ENCODE data around the gene CTDNEP1.
A peak's percentile ranks its signal among the peaks of the same experiment; 100 is the strongest.
"Not testable (repeated sequence)": the region's sequence is repeated elsewhere in the genome, so short reads cannot be mapped to it uniquely, and the experiment has no call there.

CTDNEP1 gene

DNA sequence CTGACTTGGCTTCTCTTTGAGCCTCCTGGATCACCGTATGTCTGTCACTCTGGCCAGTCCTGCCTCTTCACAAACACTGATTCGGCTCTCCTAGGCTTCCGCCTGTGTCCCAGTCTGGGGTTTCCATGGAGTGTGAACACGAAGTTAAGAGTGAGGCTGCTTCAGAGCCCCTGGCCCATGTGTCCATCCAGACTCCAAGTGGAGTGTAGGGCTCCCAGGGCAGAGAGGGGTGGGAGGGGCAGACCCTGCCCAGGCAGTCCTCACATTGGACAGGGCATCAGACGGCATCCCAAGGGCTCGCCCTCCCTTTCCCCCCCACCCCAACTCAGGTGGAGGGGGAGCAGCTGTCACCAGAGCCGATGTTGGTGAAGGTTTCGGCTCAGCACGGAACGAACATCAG lies 7.7 kb downstream of the CTDNEP1 start:
- not testable (repeated sequence) for DNase-seq

DNA sequence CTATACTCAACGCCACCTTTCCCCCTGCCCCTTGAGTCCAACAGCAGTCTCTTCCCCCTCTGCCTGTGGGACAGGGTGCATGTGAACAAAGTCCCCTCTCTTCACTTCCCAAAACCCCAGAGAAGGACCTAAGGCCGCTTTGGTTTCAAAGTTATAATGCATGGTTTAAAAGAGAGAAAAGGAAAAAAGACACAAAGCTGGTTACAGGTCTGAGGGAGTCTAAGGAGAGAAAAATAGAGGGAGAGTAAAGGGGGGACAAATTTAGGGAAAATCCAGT lies 8.1 kb downstream of the CTDNEP1 start:
- DNase-seq: no peak

DNA sequence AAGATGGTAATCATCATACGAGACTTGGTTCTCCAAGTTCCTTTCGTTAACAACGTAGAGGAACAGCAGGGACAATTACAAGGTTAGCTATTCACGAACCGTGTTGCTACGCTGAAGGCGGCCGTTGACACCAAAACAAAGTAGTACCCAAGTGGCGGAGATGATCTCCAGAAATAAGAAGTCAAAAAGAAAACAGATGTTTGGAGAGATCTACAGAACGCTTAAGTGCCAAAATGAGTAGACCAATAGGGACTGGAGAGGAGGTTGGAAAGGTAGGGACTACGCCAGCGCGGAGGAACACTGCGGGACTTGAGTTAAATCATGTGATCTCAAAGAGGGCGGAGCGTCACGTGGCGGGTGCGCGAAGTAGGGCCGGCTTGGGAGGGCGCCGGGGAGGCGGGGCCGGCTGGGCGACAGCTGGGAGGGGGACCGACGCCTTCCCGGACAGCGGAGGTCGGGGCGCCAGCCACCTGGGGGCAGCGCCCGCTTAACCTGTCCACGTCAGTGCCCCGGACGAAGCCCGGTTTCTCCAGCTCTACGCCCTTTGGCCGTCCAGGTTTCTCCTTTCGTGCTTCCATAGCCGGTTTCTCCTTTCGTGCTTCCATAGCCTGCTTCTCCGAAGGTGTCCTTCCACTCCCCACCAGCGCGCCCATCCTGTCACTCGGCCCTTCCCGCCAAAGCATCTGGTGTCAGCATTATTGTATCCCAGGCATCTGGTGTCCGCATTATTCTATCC lies 8.6 kb downstream of the CTDNEP1 start:
- peak; percentile 93 for DNase-seq

DNA sequence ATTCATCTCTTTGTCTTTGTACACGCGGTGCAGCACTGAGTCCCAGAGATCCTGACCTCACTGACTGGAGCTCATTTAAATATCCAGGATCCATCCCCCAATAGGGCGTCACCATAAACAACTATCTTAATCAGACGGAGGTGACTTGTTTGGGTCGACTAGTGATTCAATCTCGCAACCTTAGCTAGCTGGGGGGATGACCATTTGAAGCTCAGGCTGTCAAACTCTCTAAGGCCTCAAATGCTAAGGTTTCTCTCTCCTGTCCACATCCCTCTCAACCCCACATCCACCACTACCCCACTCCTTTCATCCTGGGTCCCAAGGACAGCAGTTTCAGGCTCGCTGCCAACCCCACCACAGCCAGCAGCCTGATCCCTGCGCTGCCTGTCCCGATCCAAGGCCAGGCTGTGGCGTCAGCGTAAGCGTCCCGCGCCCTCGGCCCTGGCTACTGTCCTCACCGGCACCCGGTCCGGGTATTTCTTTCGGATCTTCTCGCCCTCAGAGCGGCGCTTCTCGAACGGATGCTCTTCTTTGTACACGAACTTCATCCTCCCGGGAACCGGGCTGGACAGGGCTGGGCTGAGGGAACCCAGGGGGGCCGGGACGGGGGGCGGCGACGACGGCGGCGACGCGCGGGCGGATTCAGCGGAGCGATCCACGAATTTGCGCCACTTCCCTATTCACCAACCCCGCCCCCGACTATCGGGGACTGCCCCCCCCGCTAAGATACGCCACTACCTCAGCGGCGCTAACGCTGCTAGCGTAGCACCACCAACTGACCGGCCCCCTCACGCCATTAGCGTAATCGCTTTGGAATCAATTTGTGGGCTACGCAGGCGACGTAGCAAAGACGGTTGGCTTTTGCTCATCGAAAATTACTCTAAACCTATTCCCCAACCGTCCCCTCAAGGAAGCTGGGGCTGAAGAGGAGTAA lies 9.5 kb downstream of the CTDNEP1 start, which contains the start of gene GABARAP:
GABARAP (minus strand) TSS at position 667 of the 934 bp plus-strand sequence; CDS start at position 548, 119 bp downstream.
- peak; percentile 90 for DNase-seq

DNA sequence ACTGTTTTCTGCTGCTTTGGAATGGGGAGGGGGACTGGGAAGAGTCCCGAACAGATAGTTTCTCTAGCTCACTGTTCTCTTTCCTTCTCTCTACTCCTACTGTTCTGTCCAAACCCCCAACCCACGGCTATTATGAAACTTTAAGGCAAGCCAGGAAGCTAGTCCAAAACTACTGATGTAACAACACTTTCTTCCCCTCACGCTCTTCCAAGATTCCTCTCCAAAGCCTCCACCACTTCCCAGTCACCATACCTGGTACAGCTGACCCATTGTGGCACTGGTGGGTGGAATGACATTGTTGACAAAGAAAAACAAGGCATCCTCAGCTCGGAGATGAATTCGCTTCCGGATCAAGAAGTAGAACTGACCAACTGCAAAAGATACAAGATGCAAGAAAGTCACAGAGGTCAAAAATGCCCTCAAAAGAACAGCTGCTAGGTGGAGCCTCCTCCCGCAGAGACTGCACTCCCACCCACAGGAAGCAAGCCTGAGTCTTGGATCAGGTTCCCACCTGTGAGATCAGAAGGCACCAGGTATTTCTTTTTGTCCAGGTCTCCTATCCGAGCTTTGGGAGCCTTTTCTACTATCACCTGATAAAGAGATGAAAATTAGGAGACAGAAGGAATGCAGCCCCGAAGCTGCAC lies 10.3 kb downstream of the CTDNEP1 start:
- no peak for DNase-seq

DNA sequence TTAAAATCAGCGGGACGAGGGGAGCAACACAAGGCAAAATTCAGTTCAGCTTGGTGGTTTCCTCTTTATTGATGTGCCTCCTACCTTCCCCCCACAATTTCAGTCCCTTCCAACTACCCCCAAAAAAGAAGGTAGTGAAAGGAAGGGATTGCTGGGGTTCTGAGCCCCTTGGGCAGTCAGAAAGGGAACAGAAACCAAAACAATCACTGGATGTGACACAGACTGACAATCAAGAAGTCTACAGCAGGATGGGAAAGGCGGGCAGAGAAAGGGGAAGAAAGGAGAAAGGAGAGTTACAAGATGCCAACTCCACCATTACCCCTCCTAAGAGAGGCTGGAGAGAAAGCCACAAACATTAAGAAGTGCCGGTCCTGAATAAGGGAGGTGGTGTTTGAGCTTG lies 11.2 kb downstream of the CTDNEP1 start:
- DNase-seq: no peak

DNA sequence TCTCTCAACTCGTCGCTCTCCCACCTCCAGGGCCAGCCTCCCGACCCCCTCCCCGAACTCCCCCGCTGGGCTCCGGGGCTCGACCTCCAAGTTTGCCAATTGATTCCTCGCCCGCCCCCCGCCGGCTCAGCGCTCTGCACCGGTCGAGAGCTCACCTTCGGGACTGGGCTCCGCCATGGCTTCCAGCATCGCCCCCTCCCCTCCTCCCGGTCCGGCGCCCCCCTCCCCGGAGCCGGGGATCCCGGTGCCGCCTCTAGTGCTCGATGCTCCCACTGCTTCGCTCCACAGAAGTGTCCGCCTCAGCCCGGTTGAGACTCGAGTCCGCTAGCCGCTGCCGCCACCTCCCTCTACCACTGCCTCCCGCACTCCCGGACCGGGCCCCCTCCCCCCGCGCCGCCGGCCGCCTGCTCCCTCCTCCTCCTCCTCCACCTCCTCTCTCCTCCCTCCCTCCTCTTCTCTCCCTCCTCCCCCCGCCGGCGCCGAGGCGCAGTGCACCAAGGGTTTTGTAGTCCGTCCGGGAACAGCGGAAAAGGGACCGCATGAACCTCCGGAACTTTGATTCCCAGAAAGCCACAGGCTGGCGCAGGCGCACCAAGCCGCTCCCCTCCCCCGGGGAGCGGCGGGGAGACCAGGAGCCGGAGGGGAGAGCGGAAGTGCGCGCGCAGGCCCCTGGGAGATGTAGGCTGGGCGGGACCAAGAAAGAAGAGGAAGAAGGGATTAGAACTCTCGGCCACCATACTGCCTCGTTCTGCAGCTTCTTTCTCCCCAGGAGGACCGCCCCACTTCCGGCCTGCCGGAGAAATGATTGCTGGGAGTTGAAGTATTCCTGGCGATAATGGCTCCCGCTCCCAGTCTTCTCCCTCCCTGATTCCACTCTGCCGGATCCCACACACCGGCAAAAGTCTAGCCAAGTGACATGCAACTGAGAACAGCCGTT lies 12.2 kb downstream of the CTDNEP1 start, which contains the start of gene PHF23:
PHF23 (minus strand) TSS at position 367 of the 937 bp plus-strand sequence; CDS start at position 189, 178 bp downstream.
- peak; percentile 99 for DNase-seq

DNA sequence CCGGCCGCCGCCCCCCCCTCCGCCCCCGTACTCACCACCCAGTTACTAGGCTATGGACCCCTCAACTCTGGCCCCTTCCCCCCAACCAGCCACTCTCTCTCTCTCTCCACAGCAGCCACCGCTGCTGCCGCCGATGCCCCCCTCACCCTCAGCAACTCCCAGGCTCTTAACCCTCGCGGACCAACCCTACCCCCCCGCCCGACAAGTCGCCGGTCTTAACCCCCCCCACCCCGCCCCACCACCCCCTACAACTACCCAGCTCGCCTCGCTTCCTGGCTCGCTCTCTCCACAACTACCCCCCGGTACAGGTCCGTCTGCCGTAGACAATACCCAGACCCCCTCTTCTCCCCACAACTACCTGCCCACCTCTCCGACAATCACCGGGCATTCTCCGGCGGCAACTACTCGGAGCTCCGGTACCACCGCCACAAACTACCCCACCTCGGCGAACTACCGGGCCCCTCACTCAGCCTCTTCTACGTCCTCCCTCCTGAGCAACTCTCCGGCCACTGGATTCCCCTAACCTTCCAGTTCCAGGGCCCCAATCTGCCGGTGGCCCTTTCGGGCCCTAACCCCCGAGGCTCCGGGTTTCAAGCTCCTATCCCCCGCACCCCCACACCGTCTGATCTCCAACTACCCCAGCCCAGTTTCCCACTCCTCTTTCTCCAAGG lies 13.0 kb downstream of the CTDNEP1 start:
- DNase-seq: no peak

DNA sequence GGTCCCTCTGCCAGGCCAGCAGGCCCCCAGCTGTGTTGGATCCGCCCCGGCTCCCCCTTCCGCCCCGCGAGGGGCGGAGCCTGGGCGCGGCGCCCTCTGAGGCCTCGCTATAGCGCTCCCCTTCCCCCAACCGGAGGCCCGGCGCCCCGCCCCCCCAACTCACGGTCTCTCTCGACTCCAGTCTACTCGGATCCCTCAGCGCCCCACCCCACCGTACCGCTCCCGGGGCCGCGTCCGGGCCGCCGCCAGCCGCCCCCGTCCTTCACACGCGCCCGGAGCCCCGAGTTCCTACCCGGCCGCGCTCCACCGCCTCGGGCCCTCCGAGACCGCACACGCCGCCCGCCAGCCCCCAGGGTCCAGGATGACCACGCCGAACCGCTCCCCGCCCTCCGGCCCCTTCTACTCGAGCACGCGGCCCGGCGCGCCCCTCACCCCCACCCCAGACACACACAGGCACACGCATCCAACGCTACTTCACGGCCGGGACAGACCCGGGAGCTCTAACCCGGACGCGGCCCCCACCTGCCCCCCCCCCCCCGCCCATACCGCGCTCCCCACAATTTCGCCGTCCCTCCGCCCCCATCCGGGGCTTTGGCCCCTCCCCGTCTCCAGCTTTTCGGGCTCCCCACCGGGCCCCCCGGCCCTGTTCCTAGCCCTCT lies 13.6 kb downstream of the CTDNEP1 start:
- DNase-seq: peak; percentile 9

DNA sequence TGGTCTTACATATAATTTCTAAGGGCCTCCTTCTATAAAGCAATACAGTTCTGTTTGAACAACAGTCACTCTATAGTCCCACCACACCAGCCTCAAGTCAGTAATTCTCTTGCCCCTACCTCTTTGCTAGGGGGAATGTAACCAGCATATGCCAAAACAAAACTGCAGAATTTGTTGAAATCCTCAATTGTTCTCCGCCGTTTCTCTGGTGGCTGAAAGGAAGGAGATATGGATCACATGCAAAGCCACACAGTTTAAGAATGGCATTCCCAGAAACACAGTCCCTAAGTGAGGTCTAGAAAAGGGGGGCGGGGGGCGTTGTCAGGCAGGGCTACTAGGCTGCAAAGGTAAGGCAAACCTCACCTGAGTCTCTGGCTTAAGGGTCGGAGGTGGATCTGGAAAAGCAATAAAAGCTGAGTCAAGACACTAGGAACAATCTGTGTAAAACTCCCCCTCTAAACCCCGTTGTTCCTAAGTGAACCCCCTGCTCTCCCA lies 14.2 kb downstream of the CTDNEP1 start:
- no peak for DNase-seq

DNA sequence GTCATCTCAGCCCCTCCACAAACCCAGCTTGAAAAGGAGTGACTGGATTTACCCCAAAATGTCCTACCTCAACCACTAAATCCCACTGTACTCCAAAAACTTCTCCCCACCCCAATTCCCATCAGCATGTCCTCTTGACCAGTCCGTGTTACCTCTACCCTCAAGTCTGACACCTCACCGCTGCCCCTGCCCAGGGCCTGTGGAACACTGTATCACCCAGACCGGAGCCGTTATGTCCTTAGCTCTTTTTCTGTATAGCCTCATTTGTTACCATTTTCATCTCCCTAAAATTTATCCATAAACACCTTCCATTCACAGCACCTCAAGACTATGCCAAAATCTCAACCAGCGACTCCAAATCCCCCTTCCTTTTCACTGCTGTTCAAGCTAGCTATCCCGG lies 14.7 kb downstream of the CTDNEP1 start:
- DNase-seq: no peak

DNA sequence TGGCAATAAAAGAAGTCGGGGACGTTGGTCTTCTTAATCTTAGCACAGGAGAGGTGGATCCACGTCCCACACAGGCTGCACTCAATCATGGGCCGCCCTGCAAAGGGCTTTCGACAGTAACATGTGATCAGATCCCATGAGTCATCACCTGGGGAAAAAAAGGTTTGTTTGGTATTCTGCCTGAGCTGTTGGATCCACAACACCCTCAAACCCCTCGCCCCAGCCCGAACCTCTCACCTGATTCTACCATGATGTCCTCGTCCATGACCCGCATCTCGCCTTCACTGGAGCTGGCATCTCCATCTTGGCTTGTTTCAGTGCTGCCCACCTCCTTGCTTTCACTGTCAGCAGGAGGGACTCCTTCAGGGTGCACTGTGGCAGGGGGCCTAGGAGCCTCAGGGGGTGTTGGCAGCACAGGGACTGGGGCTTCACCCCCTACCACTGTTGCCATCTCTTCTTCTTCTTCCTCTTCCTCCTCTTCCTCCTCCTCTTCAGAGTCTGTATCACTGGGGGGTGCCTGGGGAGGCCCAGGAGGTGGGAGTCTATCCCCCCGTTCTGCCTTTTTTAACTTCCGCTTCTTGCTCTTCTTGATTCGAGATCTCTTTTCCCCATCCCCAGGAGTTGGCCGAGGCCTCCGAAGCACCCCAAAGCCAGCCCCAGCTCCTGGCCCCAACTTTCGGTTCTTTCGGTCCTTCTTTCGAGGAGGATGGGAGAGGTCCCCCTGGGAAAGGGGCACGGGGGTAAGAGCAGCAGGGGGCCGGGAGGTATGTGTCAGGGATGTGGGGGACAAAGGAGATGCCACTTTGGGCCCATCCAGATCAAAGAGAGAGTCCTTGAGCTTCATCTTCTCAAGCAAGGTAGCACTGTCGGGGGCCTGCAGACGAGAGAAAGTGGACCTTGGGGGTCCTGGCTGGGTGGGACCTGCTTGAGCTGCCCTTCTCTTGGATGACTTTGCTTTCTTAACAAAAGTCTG lies 15.6 kb downstream of the CTDNEP1 start:
- no peak for DNase-seq

DNA sequence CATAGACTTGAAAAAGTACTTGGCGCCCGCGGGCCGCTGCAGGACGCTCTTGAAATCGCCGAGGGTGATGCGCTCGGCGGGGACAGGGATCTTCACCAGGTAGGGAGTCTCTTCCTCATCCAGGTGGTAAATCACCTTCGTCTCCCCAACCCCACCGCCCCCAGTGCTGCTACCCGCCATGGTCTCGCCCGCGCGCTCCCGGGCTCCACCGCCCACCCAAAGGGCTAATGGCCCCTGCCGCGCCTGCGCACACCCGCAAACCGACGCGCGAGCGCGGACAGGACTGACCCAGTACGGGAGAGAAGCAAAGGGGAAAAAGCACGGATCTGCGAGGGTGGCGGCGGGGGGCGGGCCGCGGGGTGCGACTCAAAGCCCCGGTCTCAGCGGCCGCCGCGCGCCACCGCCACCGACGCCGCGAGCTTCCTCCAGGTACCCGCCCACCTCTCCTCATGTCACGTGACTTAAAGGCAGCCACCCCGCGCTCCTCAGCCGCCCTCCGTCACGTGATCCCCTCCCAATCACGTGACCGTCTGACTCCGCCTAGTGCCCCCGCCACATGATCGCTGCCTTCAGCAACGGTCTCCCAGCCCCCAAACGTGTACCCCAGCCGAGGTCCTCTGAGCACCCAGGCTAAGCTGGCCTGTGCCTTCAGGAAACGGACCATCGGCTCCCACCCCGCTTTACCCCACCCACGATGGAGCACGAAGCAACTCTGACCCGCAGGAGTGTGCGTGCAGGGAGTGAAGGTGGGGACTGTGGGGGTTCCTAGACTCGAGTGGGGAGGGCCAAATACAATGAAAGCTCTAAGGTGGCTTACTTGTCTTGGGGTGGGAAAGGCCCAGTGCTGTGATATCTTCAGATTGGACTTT lies 17.2 kb downstream of the CTDNEP1 start, which contains the start of gene DVL2:
DVL2 (minus strand) TSS at position 435 of the 869 bp plus-strand sequence; CDS start at position 180, 255 bp downstream.
- peak; percentile 89 for DNase-seq

DNA sequence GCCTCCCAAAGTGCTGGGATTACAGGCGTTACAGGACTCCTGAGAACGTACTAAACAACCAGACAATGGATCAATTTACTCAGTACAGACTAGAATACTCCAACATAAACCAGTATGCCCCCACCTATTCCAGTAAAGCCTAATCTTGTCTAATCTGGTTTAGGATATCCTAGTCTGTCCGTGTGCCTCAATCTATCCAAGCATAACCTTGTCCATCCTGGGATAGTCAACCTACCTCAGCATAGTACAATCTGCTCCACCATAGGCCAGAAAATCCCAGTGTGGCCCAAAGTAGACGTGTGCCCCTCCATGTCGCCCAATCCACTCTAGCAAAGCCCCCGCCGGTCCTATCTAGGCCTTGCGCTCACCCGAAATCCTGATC lies 17.8 kb downstream of the CTDNEP1 start:
- no peak for DNase-seq

DNA sequence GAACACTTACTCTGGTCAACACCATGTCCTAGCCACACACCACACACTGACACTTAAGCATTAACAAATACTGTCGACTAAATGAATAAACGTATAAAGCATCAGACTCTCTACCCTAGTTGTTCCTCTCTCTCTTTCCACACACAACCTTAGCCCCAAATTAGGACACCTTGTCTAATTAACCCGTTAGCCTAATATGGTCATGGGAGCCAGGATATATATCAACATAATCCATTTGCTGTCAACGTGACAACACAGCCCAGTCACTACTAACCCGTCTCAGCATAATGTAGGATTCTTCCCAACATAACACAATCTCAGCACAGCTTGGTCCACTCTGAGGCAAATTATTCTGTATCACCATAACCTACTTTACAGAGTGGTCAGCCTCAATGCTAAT lies 19.4 kb downstream of the CTDNEP1 start:
- DNase-seq: no peak

DNA sequence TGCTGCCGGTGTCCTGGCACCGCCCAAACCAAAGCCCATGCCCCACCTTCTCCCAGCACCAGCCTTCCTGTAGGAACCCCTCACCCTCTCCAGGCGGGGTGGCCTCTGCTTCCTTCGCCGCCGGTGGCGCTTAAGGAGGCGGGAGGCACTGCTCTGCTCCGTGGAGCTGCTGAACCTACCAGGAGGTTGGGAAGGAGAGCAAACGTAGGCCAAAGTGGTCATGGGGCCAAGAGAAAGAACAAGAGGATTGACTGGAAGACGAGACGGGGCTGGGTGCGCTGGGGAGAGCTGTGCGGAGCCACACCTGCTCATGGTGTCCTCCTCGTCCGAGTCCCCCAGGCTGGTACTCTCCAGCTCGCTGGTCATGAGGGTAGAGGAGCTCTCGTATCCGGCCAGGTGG lies 22.0 kb downstream of the CTDNEP1 start:
- no peak for DNase-seq

DNA sequence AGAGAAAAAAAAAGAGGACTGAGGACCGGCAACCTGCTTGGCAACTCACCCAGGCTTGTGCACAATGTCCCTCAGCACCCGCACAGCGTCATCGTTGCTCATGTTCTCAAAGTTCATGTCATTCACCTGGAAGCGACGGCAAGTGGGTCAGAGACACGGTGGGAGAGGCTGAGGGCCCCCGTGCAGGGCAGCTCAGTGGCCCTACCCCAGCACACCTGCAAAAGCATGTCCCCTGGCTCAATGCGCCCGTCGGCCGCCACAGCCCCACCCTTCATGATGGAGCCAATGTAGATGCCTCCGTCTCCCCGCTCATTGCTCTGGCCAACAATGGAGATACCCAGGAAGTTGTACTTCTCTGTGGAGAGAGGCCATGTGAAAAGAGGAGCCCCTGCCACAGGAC lies 22.6 kb downstream of the CTDNEP1 start:
- no peak for DNase-seq
